ENCODE measurements around the gene CEP350.

DNA sequence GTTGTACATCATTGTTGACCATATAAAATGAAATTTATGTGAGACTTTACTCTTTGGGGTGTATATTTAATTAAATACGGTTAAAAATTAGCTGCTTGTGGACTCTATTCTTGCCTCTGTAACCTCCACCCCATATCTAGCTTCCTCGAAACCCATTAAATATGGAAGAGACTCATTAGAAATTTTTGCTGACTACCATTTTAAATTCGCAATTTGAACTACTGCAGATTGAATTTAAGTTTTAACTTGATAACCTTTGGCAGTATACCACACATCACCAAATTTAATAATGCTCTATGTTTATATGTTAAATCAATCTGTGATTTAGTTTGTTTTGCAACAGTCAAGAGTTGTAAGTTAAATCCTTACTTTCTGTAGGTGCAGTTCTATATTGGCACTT, 111.5 kb downstream of the CEP350 start:
- TF ChIP-seq POLR2A (IDR thresholded peaks at IDR 0.05) (no peak), CTCF (IDR thresholded peaks at IDR 0.05) (no peak), POLR2AphosphoS5 (IDR thresholded peaks at IDR 0.05) (no peak), EP300 (IDR thresholded peaks at IDR 0.05; ENCODE audit: low read depth) (no peak)

Data from transverse colon (tissue), 4 donors.